ENCODE results near the gene MGAT4C. TPM values are rescaled to one million over a fixed set of nuclear protein-coding genes. Genes with fewer than 3 reads are reported as not detected.
"Not testable (repeated sequence)": the region's sequence is repeated elsewhere in the genome, so short reads cannot be mapped to it uniquely, and the experiment has no call there.

Gene MGAT4C
- 1 to 10 TPM; 1.4 to 1.9 (median 1.6) TPM for polyA plus RNA-seq (ENCODE audit: insufficient read length in 4 of 4)

GRCh38 chr12:86256163-86256562 is at the start of gene MGAT4C:
MGAT4C (minus strand) TSS chr12:86256391.
- no peak for DNase-seq (ENCODE audit: low read depth in 4 of 4, low spot score in 2 of 4)

- DNase-seq (ENCODE audit: low read depth in 4 of 4, low spot score in 2 of 4): not testable (repeated sequence)
Measured at GRCh38 chr12:86296396-86296795, 40.2 kb upstream of the MGAT4C start.

- DNase-seq (ENCODE audit: low read depth in 4 of 4, low spot score in 2 of 4): no peak
Measured at GRCh38 chr12:86293682-86294240, 37.6 kb upstream of the MGAT4C start.

GRCh38 chr12:86292480-86292879 is 36.3 kb upstream of the MGAT4C start:
- no peak for DNase-seq (ENCODE audit: low read depth in 4 of 4, low spot score in 2 of 4)

GRCh38 chr12:86290615-86291014 is 34.4 kb upstream of the MGAT4C start:
- no peak for DNase-seq (ENCODE audit: low read depth in 4 of 4, low spot score in 2 of 4)

- no peak for DNase-seq (ENCODE audit: low read depth in 4 of 4, low spot score in 2 of 4)
Measured at GRCh38 chr12:86286119-86286518, 29.9 kb upstream of the MGAT4C start.

GRCh38 chr12:86283620-86284019 is 27.4 kb upstream of the MGAT4C start:
- DNase-seq (ENCODE audit: low read depth in 4 of 4, low spot score in 2 of 4): no peak

- no peak for DNase-seq (ENCODE audit: low read depth in 4 of 4, low spot score in 2 of 4)
Measured at GRCh38 chr12:86275356-86275755, 19.2 kb upstream of the MGAT4C start.

- DNase-seq (ENCODE audit: low read depth in 4 of 4, low spot score in 2 of 4): no peak
Measured at GRCh38 chr12:86265329-86265695, 9.1 kb upstream of the MGAT4C start.

GRCh38 chr12:86264451-86265328 is 8.5 kb upstream of the MGAT4C start:
- no peak for DNase-seq (ENCODE audit: low read depth in 4 of 4, low spot score in 2 of 4)

- DNase-seq (ENCODE audit: low read depth in 4 of 4, low spot score in 2 of 4): no peak
Measured at GRCh38 chr12:86261578-86261977, 5.4 kb upstream of the MGAT4C start.

GRCh38 chr12:86261142-86261541 is 5.0 kb upstream of the MGAT4C start:
- no peak for DNase-seq (ENCODE audit: low read depth in 4 of 4, low spot score in 2 of 4)

GRCh38 chr12:86260183-86260582 is 4.0 kb upstream of the MGAT4C start:
- DNase-seq (ENCODE audit: low read depth in 4 of 4, low spot score in 2 of 4): no peak

GRCh38 chr12:86257134-86257533 is 943 bp upstream of the MGAT4C start:
- DNase-seq (ENCODE audit: low read depth in 4 of 4, low spot score in 2 of 4): no peak

GRCh38 chr12:86254399-86255107 is 1.6 kb downstream of the MGAT4C start:
- DNase-seq (ENCODE audit: low read depth in 4 of 4, low spot score in 2 of 4): no peak

- no peak for DNase-seq (ENCODE audit: low read depth in 4 of 4, low spot score in 2 of 4)
Measured at GRCh38 chr12:86249851-86250250, 6.3 kb downstream of the MGAT4C start.

- no peak for DNase-seq (ENCODE audit: low read depth in 4 of 4, low spot score in 2 of 4)
Measured at GRCh38 chr12:86249276-86249675, 6.9 kb downstream of the MGAT4C start.

GRCh38 chr12:86247871-86248270 is 8.3 kb downstream of the MGAT4C start:
- DNase-seq (ENCODE audit: low read depth in 4 of 4, low spot score in 2 of 4): no peak

- DNase-seq (ENCODE audit: low read depth in 4 of 4, low spot score in 2 of 4): no peak
Measured at GRCh38 chr12:86241600-86241999, 14.6 kb downstream of the MGAT4C start.

- no peak for DNase-seq (ENCODE audit: low read depth in 4 of 4, low spot score in 2 of 4)
Measured at GRCh38 chr12:86234316-86234855, 21.8 kb downstream of the MGAT4C start.

GRCh38 chr12:86233126-86233525 is 23.1 kb downstream of the MGAT4C start:
- no peak for DNase-seq (ENCODE audit: low read depth in 4 of 4, low spot score in 2 of 4)

All from left renal cortex interstitium (tissue), 4 donors.